Vagina (tissue), 2 donors: ENCODE data around the gene PLPP1.

ENCODE experiments used
- CTCF ChIP-seq, 3 experiments: fragments of 450-650 bp in 2 of 3; fragments of 200-600 bp in 1 of 3; sonication (generic) in 1 of 3; IDR thresholded peaks; one replicate each; pipeline ENCODE4 v1.5.1; 2017 to 2019; ENCODE audit warnings: antibody characterized with exemption in 3 of 3, mild to moderate bottlenecking in 2 of 3, moderate library complexity in 2 of 3
- POLR2A ChIP-seq, 2 donors: fragments of 450-650 bp; IDR thresholded peaks; one replicate each; pipeline ENCODE4 v1.6.1; 2017; ENCODE audit warnings: antibody characterized with exemption in 2 of 2, mild to moderate bottlenecking in 2 of 2, moderate library complexity in 2 of 2
- POLR2AphosphoS5 ChIP-seq, 2 donors: sonication (generic); formaldehyde crosslinking; IDR thresholded peaks; one replicate each; pipeline ENCODE4 v1.9.0; 2017; ENCODE audit warnings: antibody characterized with exemption in 2 of 2, mild to moderate bottlenecking in 2 of 2, low read depth in 1 of 2; ENCODE audit not compliant: insufficient read depth in 1 of 2

- no peak for TF ChIP-seq CTCF (IDR thresholded peaks at IDR 0.05)
- TF ChIP-seq POLR2A (IDR thresholded peaks at IDR 0.05) = no peak
- TF ChIP-seq POLR2AphosphoS5 (IDR thresholded peaks at IDR 0.05; ENCODE audit: insufficient read depth in 1 of 2, low read depth in 1 of 2) = no peak
Measured at GRCh38 chr5:55387865-55388264, 146.9 kb downstream of the PLPP1 start.
